IMR-90 (cell line): ENCODE measurements around the gene CERS1. TPM values are rescaled to one million over a fixed set of nuclear protein-coding genes. Genes with fewer than 3 reads are reported as not detected.

Experiments
- ATAC-seq: fragments of 200-7000 bp; cut with Tn5 transposase; 2 replicates; pipeline ENCODE4 v1.9.1; 2020; ENCODE audit warnings: low read depth, mild to moderate bottlenecking, moderate library complexity
- BruUV-seq: library from RNA; stranded (reverse); fragments of 400-500 nt; replicated peaks from 2 replicates; lab custom pipeline; 2021; lab: Mats Ljungman, UMichigan
- CTCF ChIA-PET: fragments of 300-600 bp; formaldehyde crosslinking; extraction: SDS; loops from one replicate; lab custom pipeline; 2021; ENCODE audit warnings: antibody characterized with exemption; lab: Yijun Ruan, JAX
- POLR2A ChIA-PET: fragments of 300-600 bp; sonication (Branson Sonifier 250); formaldehyde crosslinking; loops from one replicate; lab custom pipeline; 2022; ENCODE audit warnings: antibody characterized with exemption; ENCODE audit not compliant: unreplicated experiment; lab: Charles Lee
- DNase-seq: peaks from one replicate; pipeline ENCODE4 v3.0.0; 2013
- H2AFZ ChIP-seq: replicated peaks from 2 replicates; pipeline ENCODE3; 2013; ENCODE audit warnings: low read length, mild to moderate bottlenecking; ENCODE audit not compliant: poor library complexity
- H2AK5ac ChIP-seq: 2 replicates; pipeline ENCODE4 v1.6.1; 2013; ENCODE audit warnings: low read depth, low read length, inconsistent platforms
- H2AK9ac ChIP-seq: replicated peaks from 2 replicates; pipeline ENCODE3; 2013; ENCODE audit warnings: mild to moderate bottlenecking, low read depth, low read length, moderate library complexity; ENCODE audit not compliant: poor library complexity
- H2BK120ac ChIP-seq: 2 replicates; pipeline ENCODE4 v1.6.1; 2013; ENCODE audit warnings: low read depth, low read length, inconsistent platforms
- H2BK15ac ChIP-seq: 3 replicates; pipeline ENCODE4 v1.6.1; 2013; ENCODE audit warnings: low read depth, low read length, inconsistent platforms
- H2BK20ac ChIP-seq: 2 replicates; pipeline ENCODE4 v1.6.1; 2013; ENCODE audit warnings: low read depth, mild to moderate bottlenecking, inconsistent platforms, low read length, moderate library complexity
- H2BK5ac ChIP-seq: 2 replicates; pipeline ENCODE4 v1.6.1; 2013; ENCODE audit warnings: mild to moderate bottlenecking, low read depth, low read length, inconsistent platforms; ENCODE audit not compliant: poor library complexity, severe bottlenecking
- H3K14ac ChIP-seq: replicated peaks from 2 replicates; pipeline ENCODE4 v1.6.1; 2013; ENCODE audit warnings: low read depth, low read length, inconsistent platforms
- H3K18ac ChIP-seq: 2 replicates; pipeline ENCODE4 v1.6.1; 2013; ENCODE audit warnings: low read depth, low read length, control low read depth
- H3K23ac ChIP-seq: 2 replicates; pipeline ENCODE4 v1.6.1; 2013; ENCODE audit warnings: low read depth, low read length, inconsistent platforms
- H3K27ac ChIP-seq: 2 replicates; pipeline ENCODE4 v1.5.1; 2013; ENCODE audit warnings: mild to moderate bottlenecking, control low read depth, low read length; ENCODE audit not compliant: insufficient read depth
- H3K27me3 ChIP-seq: 2 replicates; pipeline ENCODE4 v1.6.1; 2013; ENCODE audit warnings: low read length; ENCODE audit not compliant: control insufficient read depth, insufficient read depth
- H3K36me3 ChIP-seq: 2 replicates; pipeline ENCODE4 v1.6.1; 2013; ENCODE audit warnings: low read length, mixed read lengths; ENCODE audit not compliant: control insufficient read depth, insufficient read depth
- H3K4ac ChIP-seq: 2 replicates; pipeline ENCODE4 v1.6.1; 2013; ENCODE audit warnings: low read depth, low read length, inconsistent platforms
- H3K4me1 ChIP-seq: 2 replicates; pipeline ENCODE4 v1.6.1; 2013; ENCODE audit warnings: low read length, mixed read lengths; ENCODE audit not compliant: control insufficient read depth, insufficient read depth
- H3K4me2 ChIP-seq: 2 replicates; pipeline ENCODE4 v1.6.1; 2013; ENCODE audit warnings: low read depth, mild to moderate bottlenecking, control low read depth, low read length, moderate library complexity
- H3K4me3 ChIP-seq: 2 replicates; pipeline ENCODE4 v1.5.1; 2013; ENCODE audit warnings: low read depth, mild to moderate bottlenecking, control low read depth, low read length, moderate library complexity; ENCODE audit not compliant: insufficient read depth
- H3K56ac ChIP-seq: 2 replicates; pipeline ENCODE4 v1.6.1; 2013; ENCODE audit warnings: low read length, inconsistent platforms; ENCODE audit not compliant: insufficient read depth; ENCODE audit errors: extremely low read depth
- H3K79me1 ChIP-seq, 2 experiments: 2 replicates each; pipeline ENCODE4 v1.6.1; 2013; ENCODE audit warnings: low read length in 2 of 2, inconsistent platforms in 1 of 2, low read depth in 1 of 2
- H3K9ac ChIP-seq: 2 replicates; pipeline ENCODE4 v1.6.1; 2013; ENCODE audit warnings: low read depth, low read length, control low read depth
- H3K9me1 ChIP-seq: 2 replicates; pipeline ENCODE4 v1.6.1; 2013; ENCODE audit warnings: low read length, inconsistent platforms; ENCODE audit not compliant: insufficient read depth
- H3K9me3 ChIP-seq: 2 replicates; pipeline ENCODE4 v1.6.1; 2013; ENCODE audit warnings: low read length; ENCODE audit not compliant: control insufficient read depth, insufficient read depth
- H4K20me1 ChIP-seq: 2 replicates; pipeline ENCODE4 v1.6.1; 2013; ENCODE audit warnings: low read length, inconsistent platforms; ENCODE audit not compliant: insufficient read depth
- H4K5ac ChIP-seq: 2 replicates; pipeline ENCODE4 v1.6.1; 2013; ENCODE audit warnings: mild to moderate bottlenecking, low read depth, low read length, control low read depth
- H4K8ac ChIP-seq, 2 experiments: 2 replicates each; pipeline ENCODE4 v1.6.1; 2013; ENCODE audit warnings: low read depth in 2 of 2, low read length in 2 of 2, control low read depth in 1 of 2, inconsistent platforms in 1 of 2
- H4K91ac ChIP-seq: 2 replicates; pipeline ENCODE4 v1.6.1; 2013; ENCODE audit warnings: low read depth, low read length, inconsistent platforms; ENCODE audit not compliant: insufficient read depth
- FOS ChIP-seq: fragments of 150-350 bp; IDR thresholded peaks from 2 replicates; pipeline ENCODE4 v1.6.1; 2016; ENCODE audit warnings: low read depth, low read length
- MAFK ChIP-seq: IDR thresholded peaks from 2 replicates; pipeline ENCODE4 v1.6.1; 2012; ENCODE audit warnings: low read depth, low read length, improper control_type of control experiment
- MAZ ChIP-seq: IDR thresholded peaks from 2 replicates; pipeline ENCODE4 v1.6.1; 2012; ENCODE audit warnings: low read depth, mild to moderate bottlenecking, low read length, improper control_type of control experiment, moderate library complexity, borderline replicate concordance
- NFE2L2 ChIP-seq: fragments of 150-350 bp; IDR thresholded peaks from 2 replicates; pipeline ENCODE4 v1.6.1; 2016; ENCODE audit warnings: low read depth, mild to moderate bottlenecking, low read length
- POLR2A ChIP-seq: IDR thresholded peaks from 2 replicates; pipeline ENCODE4 v1.6.1; 2012; ENCODE audit warnings: mild to moderate bottlenecking, low read depth, low read length
- RAD21 ChIP-seq: IDR thresholded peaks from 2 replicates; pipeline ENCODE4 v1.6.1; 2012; ENCODE audit warnings: low read length, improper control_type of control experiment
- WGBS, 2 experiments: methylation state at CpG; one replicate each; pipeline versions ENCODE4 v1.1.5 to v1.1.7; 2013; ENCODE audit warnings: missing lambda C conversion rate in 2 of 2; ENCODE audit not compliant: insufficient read length in 1 of 2; ENCODE audit errors: extremely low coverage in 2 of 2; 5-methylcytosine and 5-hydroxymethylcytosine counted together
- dilution Hi-C: fragments of 300-500 bp; cut with HindIII; formaldehyde crosslinking; loops from one replicate; pipeline ENCODE4 v1.14.3; 2018; ENCODE audit warnings: low sequenced_read_pairs; ENCODE audit not compliant: unreplicated experiment
- in situ Hi-C: fragments of 300-500 bp; cut with MboI; formaldehyde crosslinking; loops from 3 replicates; pipeline ENCODE4 v1.14.3; 2019; ENCODE audit warnings: low sequenced_read_pairs, inconsistent platforms, mixed read lengths
- intact Hi-C: fragments of 100-400 bp; cut with micrococcal nuclease; formaldehyde crosslinking; loops from 2 replicates; pipeline ENCODE4 v1.10.0; 2022
- polyA plus RNA-seq, 3 experiments: library from polyadenylated mRNA; depleted of rRNA; stranded (reverse); fragments of >200 nt; gene quantifications; 2 replicates each; pipeline ENCODE4 v1.2.3, GENCODE V29; 2012; ENCODE audit warnings: low replicate concordance in 1 of 3
- total RNA-seq: library from RNA; depleted of rRNA; stranded (reverse); fragments of >200 nt; gene quantifications from 2 replicates; pipeline ENCODE4 v1.2.3, GENCODE V29; 2012
- TF ChIP-seq, protein P1 (sequence below): fragments of 150-350 bp; IDR thresholded peaks from 2 replicates; pipeline ENCODE4 v1.6.1; 2017; ENCODE audit warnings: mild to moderate bottlenecking, antibody characterized with exemption, low read length, low read depth

Gene CERS1
- total and polyA plus RNA-seq, 2 of the 4 experiments (the other 2 are of a cell fraction), result 0.90 to 4.3 TPM

DNA sequence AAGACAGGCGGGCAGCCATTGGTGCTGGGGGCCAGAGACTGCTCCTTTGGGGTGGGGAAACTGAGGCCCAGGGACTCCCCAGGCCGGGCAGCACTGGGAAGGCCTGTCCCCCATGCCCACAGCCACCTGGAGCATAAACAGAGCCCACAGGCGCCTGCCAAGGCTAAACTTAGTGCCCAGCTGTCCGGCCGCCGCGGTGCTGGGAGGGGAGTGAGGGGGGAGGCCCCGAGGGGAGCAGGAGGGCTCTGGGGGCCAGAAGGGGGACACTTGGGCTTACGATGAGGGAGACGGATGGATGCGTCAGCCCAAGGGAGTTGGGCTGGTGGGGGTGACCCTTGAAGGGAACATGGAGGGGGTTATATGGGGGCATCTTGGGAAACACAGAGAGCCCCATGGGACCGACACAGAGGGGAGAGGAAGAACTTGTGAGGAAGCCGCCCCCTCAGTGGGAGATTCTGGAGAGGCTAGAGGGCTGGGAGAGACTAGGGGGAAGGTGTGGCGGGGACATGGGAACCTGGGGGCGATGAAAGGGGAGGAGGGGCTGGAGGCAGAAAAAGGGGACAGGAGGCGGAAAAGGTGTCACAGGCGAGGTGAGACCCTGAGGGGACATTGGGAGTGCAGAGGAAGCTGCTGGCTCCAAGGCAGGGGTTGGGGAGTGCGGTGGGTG is 2.2 kb downstream of the CERS1 start:
- Histone ChIP-seq H2BK120ac (no peak overlapping the region), H3K18ac (no peak overlapping the region), H2AFZ (no peak overlapping the region), H4K91ac (no peak overlapping the region), H2BK20ac (no peak overlapping the region), H2AK5ac (no peak overlapping the region), H2AK9ac (no peak overlapping the region), H3K14ac (no peak overlapping the region), H3K36me3 (peaks cover 1% of the 10 kb centered on the region; the same call in 1 of the 2 replicates), H3K4me2 (no peak overlapping the region), H2BK5ac (no peak overlapping the region), H3K4me3 (no peak overlapping the region), H3K56ac (no peak overlapping the region), H3K4me1 (peaks cover 8% of the 10 kb centered on the region; the same call in 1 of the 2 replicates), H3K9me3 (no peaks in the 10 kb centered on the region), H3K9ac (no peak overlapping the region), H2BK15ac (no peak overlapping the region), H3K9me1 (no peaks in the 10 kb centered on the region), H3K23ac (no peak overlapping the region), H4K20me1 (peaks cover 19% of the 10 kb centered on the region), H3K27me3 (peaks cover 7% of the 10 kb centered on the region; the same call in 1 of the 2 replicates), H3K27ac (no peak overlapping the region), H3K4ac (no peak overlapping the region), H3K79me1 (no peaks in the 10 kb centered on the region), H4K8ac (no peak overlapping the region), H4K5ac (no peak overlapping the region)
- no peak for DNase-seq
- dilution Hi-C loops (no loop called here), intact Hi-C loops (no loop called here), in situ Hi-C loops (no loop called here)
- ChIA-PET CTCF (interaction anchor here (1.0 kb wide), 1 partner anchor 93 kb away, joined by 3 read pairs; no protein-coding TSS in a partner anchor), POLR2A (no interaction called here)
- TF ChIP-seq POLR2A (no peak), NFE2L2 (no peak), MAFK (no peak), MAZ (no peak), FOS (no peak), RAD21 (no peak)
- TF ChIP-seq, protein P1, sequence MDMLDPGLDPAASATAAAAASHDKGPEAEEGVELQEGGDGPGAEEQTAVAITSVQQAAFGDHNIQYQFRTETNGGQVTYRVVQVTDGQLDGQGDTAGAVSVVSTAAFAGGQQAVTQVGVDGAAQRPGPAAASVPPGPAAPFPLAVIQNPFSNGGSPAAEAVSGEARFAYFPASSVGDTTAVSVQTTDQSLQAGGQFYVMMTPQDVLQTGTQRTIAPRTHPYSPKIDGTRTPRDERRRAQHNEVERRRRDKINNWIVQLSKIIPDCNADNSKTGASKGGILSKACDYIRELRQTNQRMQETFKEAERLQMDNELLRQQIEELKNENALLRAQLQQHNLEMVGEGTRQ, result no peak
- ATAC-seq, result no peak
- BruUV-seq, result no TSS peak
- 30% methylated on average over 11 of the region's 18 CpGs; no CpG with 5 or more reads in 1 of the 2 experiments for WGBS, 2 experiments
